Suppressor macrophage (primary cell): ENCODE results near the gene HDAC5.
"Not testable (repeated sequence)": the region's sequence is repeated elsewhere in the genome, so short reads cannot be mapped to it uniquely, and the experiment has no call there.

Experiments used
- DNase-seq, 4 experiments: peaks; one replicate each; pipeline ENCODE4 v3.0.0-alpha.2; 2020 to 2022

HDAC5 gene

DNA sequence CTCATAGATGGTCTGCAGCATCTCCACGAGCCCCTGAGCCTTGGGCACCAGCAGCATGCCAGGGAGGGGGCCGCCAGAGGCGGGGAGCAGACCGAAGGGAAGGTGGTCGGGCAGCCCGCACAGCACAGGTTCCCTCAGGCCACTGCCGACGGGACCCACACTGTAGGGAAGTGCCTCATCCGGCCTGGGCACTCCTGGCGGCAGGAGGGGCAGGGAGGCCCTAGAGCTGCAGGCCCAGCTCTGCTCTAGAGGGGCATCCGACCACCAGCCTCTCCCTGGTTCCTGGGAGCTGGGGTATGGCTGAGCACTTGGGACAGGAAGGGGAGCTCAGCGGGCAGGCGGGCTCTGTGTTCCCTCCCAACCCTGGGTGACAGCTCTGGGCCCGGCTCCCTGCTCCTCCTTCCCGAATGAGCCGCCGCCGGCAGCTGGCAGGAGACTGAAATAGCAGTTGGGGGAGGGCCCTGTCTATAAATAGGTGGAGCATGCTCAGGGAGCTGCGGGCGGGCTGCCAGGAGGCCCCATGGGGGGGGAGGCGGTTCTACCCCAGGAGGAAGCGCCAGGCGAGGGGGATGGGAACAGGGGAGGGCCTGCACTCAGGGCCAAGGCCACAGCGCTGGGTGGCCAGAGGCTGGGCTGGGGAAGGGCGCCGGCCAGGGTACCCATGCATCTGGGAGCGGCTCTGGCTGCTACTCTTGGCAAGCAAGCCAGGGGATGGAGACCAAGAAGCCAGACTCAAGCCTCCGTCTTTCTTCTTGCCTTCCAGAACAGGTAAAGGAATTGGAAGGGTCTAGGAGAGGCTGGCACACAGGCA is 12.4 kb downstream of the HDAC5 start:
- peak; percentile 94 to 98 (median 96) for DNase-seq

DNA sequence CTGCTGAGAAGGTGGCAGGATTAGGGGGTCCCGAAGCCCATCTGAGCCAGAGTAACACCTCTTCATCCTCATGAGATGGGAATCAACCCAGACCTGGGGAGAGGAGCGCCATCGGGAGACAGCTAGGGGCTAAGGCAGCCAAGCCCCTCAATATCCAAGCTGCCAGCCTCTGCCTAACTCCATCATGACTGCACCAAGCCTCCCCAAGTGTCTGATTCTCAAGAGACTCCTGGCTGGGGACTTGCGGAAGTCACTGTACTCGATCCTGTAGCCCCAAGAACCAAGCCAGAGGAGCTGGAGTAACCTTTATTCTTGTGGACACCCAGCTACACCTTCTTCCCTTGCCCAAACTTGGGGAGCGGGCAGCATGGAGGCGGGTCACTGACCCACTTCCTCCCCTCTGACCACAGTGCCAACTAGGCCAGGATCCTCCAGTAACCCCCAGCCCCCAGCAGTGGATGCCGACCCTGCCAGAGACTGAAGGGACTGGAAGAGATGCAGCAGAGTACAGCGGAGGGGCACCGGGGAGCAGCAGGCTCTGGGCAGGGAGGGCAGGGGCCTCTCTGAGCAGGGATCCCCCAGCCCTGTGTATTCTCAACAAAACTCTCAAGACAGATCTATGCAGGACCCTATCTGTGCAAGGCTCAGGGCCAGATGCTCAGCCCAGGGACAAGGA is 13.3 kb downstream of the HDAC5 start:
- DNase-seq = peak in 2 of 4 experiments; percentile 9 to 29

DNA sequence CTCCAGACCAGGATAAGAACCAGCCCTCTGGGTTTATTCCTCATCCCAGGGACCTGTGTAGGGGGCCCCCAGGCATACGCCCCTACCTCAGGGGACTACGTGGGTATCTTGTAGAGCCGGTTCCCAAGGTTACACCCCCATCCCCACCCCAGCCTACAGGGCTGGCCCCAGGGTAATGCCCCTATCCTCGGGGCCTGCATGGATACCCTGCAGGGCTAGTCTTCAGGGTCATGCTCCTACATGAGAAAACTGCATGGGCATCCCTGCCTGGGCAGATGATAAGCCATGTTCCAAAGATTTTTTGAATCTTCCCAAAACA is 14.2 kb downstream of the HDAC5 start:
- DNase-seq = no peak

DNA sequence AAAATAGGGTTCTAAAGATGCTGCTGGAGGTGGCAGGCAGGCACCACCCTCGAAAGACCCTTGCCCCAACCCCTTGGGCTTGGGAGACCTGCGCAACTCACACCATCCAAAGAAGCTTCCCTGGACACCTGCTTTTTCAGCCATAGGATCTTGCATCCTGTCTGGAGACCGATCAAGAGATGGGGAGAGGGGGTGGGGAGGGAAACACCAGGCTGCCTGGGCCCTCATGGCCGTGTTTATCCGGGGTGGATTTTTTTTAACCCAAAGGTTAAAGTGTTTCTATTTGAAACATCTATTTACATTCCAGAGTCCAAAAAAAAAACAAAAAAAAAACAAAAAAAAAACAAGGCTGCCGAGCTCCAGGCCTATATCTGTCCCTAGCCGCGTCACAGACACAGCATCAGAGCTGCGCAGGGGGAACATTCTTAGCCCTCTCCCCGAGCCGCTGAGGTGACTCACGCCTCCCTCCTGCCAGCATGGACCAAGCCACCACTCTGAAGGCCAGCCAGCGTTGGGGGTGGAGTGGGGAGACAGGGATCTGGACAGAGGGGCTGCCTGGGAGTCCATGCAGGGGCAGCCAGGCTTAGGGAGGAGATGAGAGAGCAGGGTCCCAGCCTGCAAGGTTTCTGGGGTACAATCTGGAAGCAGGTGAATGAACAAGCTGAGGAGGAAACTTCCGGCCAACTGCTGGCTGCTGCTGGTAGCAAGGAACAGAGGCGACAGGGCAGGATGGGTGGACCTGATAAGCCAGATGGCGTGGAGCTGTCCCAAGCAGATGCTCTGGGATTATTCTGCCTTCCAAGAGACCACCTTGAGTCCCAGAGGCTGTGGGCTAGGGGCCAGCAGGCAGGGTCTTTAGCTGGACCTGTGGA is 14.8 kb downstream of the HDAC5 start:
- no peak for DNase-seq

DNA sequence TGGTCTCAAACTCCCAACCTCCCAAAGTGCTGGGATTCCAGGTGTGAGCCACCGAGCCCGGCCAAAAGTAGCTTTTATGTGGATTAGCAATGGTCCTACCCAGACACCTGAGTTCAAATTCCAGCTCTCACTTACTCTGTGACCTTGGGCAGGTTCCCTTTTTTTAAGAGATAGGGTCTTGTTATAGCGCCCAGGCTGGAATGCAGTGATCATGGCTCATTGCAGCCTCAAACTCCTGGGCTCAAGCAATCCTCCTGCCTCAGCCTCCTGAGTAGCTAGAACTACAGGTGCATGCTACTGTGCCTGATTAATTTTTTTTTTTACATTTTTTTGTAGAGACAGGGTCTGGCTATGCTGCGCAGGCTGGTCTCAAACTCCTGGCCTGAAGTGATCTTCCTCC is 16.6 kb downstream of the HDAC5 start:
- DNase-seq = no peak

DNA sequence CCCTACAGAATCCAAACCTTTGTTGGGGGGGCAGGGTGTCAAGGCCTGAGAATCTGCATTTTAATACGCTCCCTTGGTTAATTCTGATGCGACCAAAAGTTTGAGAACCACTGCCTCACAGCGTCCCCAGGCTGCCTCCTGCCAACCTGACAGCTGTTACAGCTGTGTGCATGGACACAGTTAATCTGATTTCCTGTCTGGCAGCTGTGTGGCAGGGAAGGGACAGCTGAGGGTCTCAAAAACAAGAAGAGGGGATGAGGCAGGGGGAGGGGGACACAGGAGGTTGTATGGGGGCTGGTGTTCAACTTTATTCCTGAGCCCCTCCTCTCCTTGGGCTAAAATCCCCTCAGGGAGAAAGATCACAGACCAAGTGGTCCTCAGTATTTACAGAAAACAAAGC is 17.5 kb downstream of the HDAC5 start:
- DNase-seq = no peak

DNA sequence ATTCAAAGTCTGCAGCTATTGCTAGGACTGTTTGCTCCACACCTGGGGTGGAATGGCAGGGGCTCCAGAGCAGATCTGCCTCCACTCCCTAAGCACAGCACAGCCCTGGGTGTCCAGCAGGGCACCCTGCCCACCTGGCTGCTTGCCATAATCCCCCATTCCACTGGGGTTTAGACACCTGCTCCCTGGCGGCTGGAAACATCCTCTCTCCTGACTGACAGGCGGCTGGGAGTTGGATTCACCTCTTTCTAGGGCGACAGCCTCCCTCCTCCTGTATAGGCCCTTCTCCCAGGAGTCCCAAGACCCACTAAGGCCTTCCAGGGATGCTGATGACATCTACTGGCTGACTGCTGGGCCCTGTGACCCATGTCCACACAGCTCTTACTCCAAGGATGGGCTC is 18.0 kb downstream of the HDAC5 start:
- no peak for DNase-seq

DNA sequence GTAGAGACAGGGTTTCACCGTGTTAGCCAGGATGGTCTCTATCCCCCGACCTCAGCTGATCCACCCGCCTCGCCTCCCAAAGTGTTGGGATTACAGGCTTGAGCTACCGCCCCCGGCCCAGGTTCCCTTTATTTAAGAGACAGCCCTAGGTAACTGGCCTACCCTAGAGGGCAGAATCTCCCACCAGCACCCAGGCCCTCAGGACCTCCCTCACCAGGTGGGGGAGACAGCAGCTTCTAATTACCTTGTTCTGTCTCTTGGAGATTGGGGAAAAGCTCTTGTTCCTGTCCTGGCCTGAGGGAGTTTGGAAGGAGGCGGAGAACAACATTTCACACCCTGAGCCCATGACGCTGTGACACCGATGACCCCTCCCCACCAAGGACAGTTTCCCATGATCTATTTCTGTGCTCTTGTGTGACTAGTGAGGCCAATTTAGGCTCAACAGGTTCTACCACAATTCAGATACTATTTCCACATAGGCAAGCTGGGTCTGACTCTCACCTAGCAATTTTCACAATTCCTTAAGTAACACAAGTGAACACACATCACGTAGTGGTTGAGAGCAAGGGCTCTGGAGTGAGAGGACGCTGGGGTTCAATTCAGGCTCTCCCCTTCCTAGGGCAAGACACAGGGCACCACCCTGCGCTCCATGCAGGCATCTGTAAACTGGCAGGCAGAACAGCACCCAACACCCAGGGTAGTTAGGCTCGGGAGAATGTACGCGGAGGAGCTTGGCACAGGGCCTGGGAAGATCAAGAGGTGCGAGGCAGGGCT is 20.4 kb downstream of the HDAC5 start:
- no peak for DNase-seq

DNA sequence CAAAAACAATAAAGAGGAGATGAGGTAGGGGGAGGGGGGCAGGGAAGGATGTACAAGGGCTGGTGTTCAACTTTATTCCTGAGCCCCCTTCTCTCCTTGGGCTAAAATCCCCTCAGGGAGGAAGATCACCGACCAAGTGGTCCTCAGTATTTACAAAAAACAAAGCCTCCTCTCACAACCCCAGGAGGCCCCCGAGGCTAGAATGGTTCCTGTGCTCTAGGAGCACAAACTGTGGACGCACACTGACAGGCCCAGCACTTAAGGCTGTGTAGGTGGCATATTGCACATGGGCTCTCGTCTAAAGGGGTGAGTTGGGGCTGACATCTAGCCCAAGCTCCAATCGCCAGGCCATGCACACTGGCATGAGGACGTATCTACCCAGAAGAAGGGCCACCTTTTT is 21.6 kb downstream of the HDAC5 start:
- not testable (repeated sequence) for DNase-seq

DNA sequence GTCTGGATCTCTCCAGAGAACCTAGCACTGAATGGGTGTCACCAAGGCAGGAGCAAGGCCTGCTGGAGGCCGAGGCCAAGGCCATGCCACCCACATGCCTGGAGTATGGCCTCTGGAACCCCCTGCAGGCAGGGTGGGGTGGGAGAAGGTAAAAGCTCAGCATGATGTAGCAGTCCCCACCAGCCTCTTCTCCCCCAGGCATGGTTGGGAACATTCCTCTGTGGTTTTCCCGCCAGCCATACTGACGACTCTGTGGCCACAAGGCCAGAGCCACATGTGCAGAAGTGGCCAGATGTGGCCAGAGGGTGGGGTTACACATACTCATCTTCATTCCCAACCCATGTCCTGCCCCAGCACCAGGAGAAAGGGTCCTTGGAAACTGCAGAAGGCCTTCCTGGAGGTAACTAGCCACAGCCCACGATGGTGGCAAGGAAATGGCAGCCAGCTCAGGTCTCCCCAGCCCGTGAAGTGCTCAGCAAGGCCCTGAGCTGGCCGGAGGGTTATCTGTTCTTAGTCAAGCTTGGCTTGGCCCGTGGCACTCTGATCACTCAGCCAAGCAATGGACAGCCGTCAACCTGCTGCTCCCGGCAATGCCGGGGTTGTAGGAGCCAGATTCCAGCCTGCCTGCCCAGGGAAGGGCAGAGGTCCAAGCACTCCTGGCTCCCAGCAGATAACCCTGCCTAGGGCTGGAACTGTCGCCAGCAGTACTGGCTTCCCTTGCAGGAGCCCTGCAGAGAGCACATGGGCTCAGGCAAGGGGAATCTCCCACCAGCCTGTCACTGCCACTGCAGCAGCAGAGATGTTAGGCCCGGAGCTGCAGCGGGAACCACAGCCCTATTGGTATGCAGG is 26.1 kb downstream of the HDAC5 start:
- DNase-seq = peak in 2 of 4 experiments; percentile 13 to 16

DNA sequence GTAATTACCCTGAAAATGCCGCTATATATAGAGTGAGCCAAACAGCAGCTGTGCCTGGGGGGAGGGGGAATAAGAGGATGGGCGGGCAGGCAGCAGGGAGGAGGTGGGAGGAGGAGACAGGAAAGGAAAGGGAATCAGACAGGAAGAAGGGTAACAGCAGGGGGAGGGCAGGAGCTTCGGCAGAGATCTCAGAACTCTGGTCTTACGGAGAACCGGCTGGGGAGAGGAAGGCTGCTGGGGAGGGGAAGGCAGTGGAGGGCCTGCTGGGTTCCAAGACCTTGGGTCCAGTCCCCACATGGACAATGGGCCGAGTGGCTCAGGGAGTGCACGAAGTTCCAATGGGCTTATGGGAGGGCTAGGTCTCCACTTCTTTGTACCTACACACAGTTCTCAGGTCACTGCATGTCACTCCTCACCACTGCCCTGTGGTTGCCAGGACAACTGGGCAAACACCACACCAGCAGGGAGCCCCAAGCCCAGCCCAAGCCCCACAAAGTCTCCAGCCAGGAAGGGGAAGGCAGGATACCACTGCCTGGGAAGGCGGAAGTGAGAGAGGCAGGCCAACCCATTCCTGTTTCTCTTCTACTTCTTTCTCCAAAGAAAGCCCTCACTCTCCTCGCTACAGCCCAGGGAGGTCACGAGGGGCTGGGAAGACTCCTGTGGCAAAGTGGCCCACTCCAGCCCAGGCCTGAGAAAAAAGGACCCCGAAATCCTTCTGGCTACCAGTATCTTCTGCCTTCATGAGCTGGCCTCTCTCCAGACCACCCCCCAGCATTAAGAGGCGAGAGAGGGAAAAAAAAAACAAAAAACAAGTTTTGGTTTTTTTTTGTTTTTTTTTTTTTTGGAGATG is 27.6 kb downstream of the HDAC5 start:
- DNase-seq = peak; percentile 69 to 86 (median 84)

DNA sequence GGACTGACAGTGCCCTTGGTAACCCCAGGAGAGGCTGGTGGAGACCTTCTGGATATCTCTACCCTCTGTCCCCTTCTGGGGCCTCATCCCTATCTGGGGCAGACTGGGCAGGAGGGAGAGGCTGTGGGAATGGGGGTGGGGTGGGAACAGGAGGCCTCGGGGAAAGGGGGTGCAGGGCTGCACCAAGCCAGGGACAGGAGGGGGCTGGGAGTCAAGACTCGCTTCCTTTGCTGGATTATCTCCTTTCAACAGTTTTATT is 28.1 kb downstream of the HDAC5 start:
- no peak for DNase-seq

DNA sequence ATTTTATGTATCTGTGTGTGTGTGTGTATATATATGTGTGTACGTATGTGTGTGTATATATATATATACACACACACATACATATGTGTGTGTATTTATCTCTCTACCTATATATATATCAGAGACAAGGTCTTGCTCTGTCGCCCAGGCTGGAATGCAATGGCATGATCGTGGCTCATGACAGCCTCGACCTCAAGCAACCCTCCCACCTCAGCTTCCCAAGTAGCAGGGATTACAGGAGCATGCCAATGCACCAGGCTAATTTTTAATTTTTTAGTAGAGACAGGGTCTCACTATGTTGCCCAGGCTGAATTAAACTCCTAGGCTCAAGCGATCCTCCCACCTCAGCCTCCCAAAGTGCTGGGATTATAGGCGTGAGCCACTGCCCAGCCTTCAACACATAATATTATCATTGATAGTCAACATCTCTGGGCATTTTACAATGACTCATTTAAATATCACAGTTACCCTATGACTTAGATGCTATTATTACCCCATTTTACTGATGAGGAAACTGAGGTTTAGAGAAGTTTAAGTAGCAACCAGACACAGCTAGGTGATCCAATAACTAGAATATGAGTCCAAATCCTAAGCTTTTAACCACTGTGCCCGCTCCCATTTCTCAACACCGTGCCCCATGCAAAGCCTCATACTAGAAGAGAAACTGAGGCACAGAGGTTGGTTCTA is 28.6 kb downstream of the HDAC5 start:
- peak in 2 of 4 experiments; percentile 36 to 59 for DNase-seq

DNA sequence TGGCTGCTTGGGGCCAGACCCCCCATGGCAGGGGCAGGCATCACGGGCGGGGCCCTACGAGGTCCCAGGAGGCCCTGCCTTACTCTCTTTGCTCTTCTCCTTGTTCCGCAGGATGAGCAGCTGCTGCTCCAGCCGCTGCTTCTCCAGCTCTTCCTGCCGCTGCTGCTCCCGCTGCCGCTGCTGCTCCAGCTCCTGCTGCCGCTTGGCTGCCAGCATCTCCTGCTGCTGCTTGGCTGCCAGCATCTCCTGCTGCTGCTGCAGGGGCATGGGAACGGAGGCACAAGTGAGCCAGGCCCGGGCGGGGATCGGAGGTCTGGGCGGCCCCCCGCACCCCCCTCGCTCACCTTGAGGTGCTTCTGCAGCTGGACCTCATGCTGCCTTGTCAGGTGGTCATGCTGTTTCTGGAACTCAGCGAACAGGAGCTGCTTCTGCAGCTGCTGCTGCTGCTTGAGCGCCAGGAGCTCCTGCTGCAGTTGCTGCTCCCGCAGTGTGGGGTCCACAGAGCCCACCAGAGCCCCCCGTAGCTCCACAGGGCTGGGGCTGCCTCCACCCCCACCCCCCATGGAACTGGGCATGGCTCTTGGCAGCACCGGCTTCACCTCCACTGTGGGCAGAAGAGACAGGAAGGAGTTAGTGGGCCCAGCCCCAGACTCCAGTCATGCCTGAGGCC is 30.1 kb downstream of the HDAC5 start:
- DNase-seq = no peak

DNA sequence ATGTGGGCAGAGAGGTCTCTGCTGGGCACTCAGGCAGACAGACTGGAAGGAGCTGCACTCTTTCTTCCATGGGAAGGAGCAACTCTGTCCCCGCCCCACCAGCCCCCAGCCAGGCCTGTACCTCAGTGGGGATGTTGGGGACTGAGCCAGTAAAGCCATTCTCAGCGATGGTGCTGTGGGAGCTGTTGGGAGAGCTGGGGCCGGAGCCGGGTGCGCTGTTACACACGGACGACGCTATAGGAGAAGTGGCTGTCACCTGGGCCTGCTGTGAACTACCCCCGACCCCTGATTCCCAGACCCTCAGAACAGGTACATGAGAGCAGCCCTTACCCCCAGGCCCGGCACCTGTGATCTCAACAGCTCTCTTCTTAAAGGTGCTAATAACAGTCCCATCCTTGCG is 31.4 kb downstream of the HDAC5 start:
- DNase-seq = no peak

DNA sequence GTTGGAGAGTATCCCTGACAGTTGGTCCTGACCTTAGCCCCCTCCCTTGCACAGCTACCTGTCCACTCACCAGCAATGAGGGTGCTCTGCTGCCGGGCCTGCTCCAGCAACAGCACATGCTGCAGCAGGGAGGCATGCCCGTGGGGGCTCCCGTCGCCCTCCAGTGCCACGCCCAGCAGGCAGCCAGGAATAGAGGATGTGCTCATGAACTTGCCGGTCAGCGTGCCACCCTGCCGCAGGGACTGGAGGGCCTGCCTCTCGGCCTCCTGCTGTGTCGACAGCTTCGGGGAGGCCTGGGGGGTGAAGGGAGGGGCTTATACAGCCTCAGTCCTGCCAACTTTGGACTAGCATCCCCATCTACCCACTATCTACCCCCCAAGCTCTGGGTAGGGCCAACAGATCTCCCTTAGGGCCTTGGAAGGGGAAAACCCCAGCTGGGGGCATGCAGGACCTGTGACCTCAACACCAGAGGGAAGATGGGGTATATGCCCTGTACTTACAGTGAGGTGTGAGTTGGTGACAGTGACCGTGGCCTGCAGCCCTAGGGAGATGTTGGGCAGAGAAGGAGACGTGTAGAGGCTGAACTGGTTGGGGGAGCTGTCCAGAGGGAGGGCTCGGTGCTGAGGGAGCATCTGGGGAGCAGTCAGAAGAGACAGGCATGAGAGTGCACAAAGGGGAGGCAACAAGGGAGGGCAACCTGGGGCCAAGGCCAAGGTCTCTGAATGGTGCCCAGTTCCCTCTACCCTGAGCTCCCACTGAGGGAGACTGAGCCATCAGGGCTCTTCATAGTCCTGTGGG is 32.0 kb downstream of the HDAC5 start:
- no peak for DNase-seq

DNA sequence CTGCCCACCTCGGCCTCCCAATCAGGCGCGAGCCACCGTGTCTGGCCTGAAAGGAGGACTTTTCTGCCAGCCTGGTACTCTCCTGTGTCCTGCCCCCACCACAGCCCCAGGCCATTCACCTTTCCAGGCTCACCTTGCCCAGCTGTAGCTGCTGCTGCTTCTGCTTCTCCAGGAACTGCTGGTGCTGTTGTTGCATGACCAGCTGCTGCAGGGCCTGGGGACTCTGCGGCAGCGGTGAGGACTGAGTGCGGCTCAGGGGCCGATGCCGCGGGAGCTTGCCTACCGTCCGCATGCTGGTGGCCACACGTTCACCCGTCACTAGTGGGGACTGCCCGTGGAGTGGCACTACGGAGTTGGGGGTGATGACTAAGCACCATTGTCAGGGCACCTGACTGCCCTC is 35.2 kb downstream of the HDAC5 start:
- DNase-seq = no peak

DNA sequence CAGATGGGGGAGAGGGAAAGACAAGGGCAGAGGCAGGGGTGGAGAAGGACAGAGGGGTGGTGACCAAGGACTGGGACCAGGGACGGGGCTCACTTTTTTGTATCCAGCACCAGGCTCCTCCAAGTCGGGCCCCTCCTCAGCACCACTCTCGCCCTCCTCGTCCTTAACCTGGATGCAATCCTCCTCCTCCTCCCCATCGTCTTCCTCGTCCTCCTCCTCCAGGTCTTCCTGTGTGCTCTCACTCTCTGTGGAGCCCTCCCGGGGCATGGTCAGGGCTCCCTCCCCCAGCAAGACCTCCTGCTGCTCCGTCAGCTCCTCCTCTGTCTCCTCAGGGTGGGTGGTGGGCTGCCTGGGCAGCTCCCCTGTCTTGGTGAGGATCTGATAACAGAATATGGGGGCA is 36.1 kb downstream of the HDAC5 start:
- DNase-seq = no peak
